Left ventricle myocardium inferior (tissue), 1 donor: ENCODE results near the gene SLC13A1. TPM values are rescaled to one million over a fixed set of nuclear protein-coding genes. Genes with fewer than 3 reads are reported as not detected.

ENCODE experiments used
- DNase-seq: peaks from one replicate; pipeline ENCODE4 v3.0.0-alpha.2; 2020
- H3K27ac ChIP-seq: fragments of 200-600 bp; replicated peaks from 2 replicates; pipeline ENCODE4 v1.8.0; 2021
- H3K27me3 ChIP-seq: fragments of 200-600 bp; 2 replicates; pipeline ENCODE4 v1.8.0; 2021; ENCODE audit warnings: low read depth
- H3K36me3 ChIP-seq: fragments of 200-600 bp; 2 replicates; pipeline ENCODE4 v1.8.0; 2021
- H3K4me1 ChIP-seq: fragments of 200-600 bp; 2 replicates; pipeline ENCODE4 v1.8.0; 2021
- H3K4me3 ChIP-seq: fragments of 200-600 bp; 2 replicates; pipeline ENCODE4 v1.8.0; 2021; ENCODE audit warnings: mild to moderate bottlenecking, moderate library complexity
- H3K9me3 ChIP-seq: fragments of 200-600 bp; replicated peaks from 2 replicates; pipeline ENCODE4 v1.8.0; 2021
- CTCF ChIP-seq: fragments of 200-600 bp; IDR thresholded peaks from 2 replicates; pipeline ENCODE4 v1.8.0; 2021; ENCODE audit warnings: antibody characterized with exemption, mild to moderate bottlenecking, borderline replicate concordance
- intact Hi-C: fragments of 100-400 bp; cut with micrococcal nuclease; formaldehyde crosslinking; loops from one replicate; pipeline ENCODE4 v1.11.0; 2022
- long read RNA-seq: library from polyadenylated mRNA; unstranded; transcript quantifications from one replicate; pipeline ENCODE4 v2.0.0, GENCODE V29; 2021
- total RNA-seq: library from RNA; stranded (reverse); fragmentation: NEBNext Ultra II Directional; extraction: Animal tissue kit (Norgen Biotek cat#: 25700); gene quantifications from one replicate; pipeline ENCODE4 v1.2.1, GENCODE V29; 2021
- donor health status: DM: no; HTN: yes; CAD: no; lungs with severe emphysema.

The SLC13A1 gene, protein sequence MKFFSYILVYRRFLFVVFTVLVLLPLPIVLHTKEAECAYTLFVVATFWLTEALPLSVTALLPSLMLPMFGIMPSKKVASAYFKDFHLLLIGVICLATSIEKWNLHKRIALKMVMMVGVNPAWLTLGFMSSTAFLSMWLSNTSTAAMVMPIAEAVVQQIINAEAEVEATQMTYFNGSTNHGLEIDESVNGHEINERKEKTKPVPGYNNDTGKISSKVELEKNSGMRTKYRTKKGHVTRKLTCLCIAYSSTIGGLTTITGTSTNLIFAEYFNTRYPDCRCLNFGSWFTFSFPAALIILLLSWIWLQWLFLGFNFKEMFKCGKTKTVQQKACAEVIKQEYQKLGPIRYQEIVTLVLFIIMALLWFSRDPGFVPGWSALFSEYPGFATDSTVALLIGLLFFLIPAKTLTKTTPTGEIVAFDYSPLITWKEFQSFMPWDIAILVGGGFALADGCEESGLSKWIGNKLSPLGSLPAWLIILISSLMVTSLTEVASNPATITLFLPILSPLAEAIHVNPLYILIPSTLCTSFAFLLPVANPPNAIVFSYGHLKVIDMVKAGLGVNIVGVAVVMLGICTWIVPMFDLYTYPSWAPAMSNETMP
- not detected for total RNA-seq
- long read RNA-seq = 0 reads

- intact Hi-C loops = no loop called here
- Histone ChIP-seq H3K9me3 (no peaks in the 10 kb centered on the region), H3K4me3 (no peak within 1 kb of the TSS), H3K27me3 (no peaks in the 10 kb centered on the region), H3K4me1 (peaks cover 9% of the 10 kb centered on the region), H3K27ac (no peak within 1 kb of the TSS), H3K36me3 (no peaks in the 10 kb centered on the region)
- DNase-seq = no peak
- TF ChIP-seq CTCF = no peak
These were observed at the start of gene SLC13A1 for GRCh38 chr7:123199883-123200282. Gene SLC13A1, minus strand, starts transcription at chr7:123199969. Its CDS starts 23 bp downstream, at chr7:123199946.

GRCh38 chr7:123244768-123245167, 45.0 kb upstream of the SLC13A1 start:
- Histone ChIP-seq H3K9me3 (no peaks in the 10 kb centered on the region), H3K4me3 (no peak overlapping the region), H3K4me1 (no peaks in the 10 kb centered on the region), H3K27ac (no peak overlapping the region), H3K36me3 (no peaks in the 10 kb centered on the region), H3K27me3 (no peaks in the 10 kb centered on the region)
- TF ChIP-seq CTCF = no peak
- intact Hi-C loops = no loop called here
- no peak for DNase-seq

DNA sequence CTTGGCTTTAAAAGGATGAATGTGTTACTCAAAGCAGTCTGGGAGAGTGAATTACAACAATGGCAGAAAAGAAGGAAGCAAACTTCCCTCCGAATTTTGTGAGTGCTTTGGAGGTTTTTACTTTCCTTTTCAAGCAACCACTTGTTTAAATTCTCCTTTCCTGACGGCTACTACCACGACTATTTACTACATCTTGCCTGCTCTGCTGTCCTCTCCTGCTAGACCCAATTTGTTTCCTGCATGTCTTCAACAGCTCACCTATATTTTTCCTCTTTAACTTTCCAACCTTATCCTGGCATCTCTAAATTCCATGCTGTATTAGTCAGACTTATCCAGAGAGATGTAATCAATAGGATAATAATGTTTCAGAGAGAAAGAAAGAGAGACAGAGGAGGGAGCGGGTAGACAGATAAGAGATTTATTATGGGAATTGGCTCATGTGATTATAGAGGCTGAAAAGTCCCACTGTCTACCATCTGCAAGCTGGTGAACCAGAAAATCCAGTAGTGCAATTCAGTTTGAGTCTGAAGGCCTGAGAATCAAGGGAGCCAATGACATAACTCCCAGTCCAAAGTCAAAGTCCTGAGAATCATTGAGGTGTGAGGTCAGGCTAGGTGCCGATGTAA, 42.8 kb upstream of the SLC13A1 start:
- no peak for DNase-seq
- no peaks in the 10 kb centered on the region for H3K27me3 ChIP-seq
- no peak overlapping the region for H3K4me3 ChIP-seq
- no peaks in the 10 kb centered on the region for H3K4me1 ChIP-seq
- H3K27ac ChIP-seq = no peak overlapping the region
- intact Hi-C loops = no loop called here
- H3K36me3 ChIP-seq = no peaks in the 10 kb centered on the region
- no peaks in the 10 kb centered on the region for H3K9me3 ChIP-seq
- no peak for TF ChIP-seq CTCF

GRCh38 chr7:123241809-123242208, 42.0 kb upstream of the SLC13A1 start:
- H3K4me3 ChIP-seq = no peak overlapping the region
- no peaks in the 10 kb centered on the region for H3K36me3 ChIP-seq
- no peaks in the 10 kb centered on the region for H3K27me3 ChIP-seq
- intact Hi-C loops = no loop called here
- no peak overlapping the region for H3K27ac ChIP-seq
- no peak for DNase-seq
- no peak for TF ChIP-seq CTCF
- H3K4me1 ChIP-seq = no peaks in the 10 kb centered on the region
- no peaks in the 10 kb centered on the region for H3K9me3 ChIP-seq

GRCh38 chr7:123231021-123232000, 31.5 kb upstream of the SLC13A1 start:
- intact Hi-C loops = no loop called here
- H3K27ac ChIP-seq = no peak overlapping the region
- TF ChIP-seq CTCF = no peak

More at GRCh38 chr7:123231021-123232000, 31.5 kb upstream of the SLC13A1 start:
- Histone ChIP-seq H3K36me3 (no peaks in the 10 kb centered on the region), H3K27me3 (no peaks in the 10 kb centered on the region), H3K9me3 (no peaks in the 10 kb centered on the region), H3K4me1 (no peaks in the 10 kb centered on the region), H3K4me3 (no peak overlapping the region)
- DNase-seq = no peak
